HG03060 (cell line): ENCODE results near the gene POU2AF1.
A peak's percentile ranks its signal among the peaks of the same experiment; 100 is the strongest.

Source experiments
- ATAC-seq: cut with Tn5 transposase; IDR thresholded peaks from one replicate; pipeline ENCODE4 v1.9.1; 2021; ENCODE audit warnings: low read depth, moderate number of reproducible peaks; ENCODE audit not compliant: unreplicated experiment

POU2AF1 gene

GRCh38 chr11:111378861-111379601, at the start of gene POU2AF1:
Gene POU2AF1 (minus strand): TSS chr11:111379275. CDS start chr11:111379177, 98 bp downstream.
- ATAC-seq: peak; percentile 33

- no peak for ATAC-seq
Observed at GRCh38 chr11:111428113-111428876, 49.2 kb upstream of the POU2AF1 start.

GRCh38 chr11:111427471-111427912, 48.4 kb upstream of the POU2AF1 start:
- ATAC-seq: no peak

GRCh38 chr11:111426617-111427016, 47.5 kb upstream of the POU2AF1 start:
- no peak for ATAC-seq

GRCh38 chr11:111423250-111423615, 44.2 kb upstream of the POU2AF1 start:
- ATAC-seq: no peak

GRCh38 chr11:111422494-111423249, 43.6 kb upstream of the POU2AF1 start:
- ATAC-seq: peak; percentile 53

GRCh38 chr11:111421251-111421650, 42.2 kb upstream of the POU2AF1 start:
- ATAC-seq: no peak

- no peak for ATAC-seq
Observed at GRCh38 chr11:111419641-111420327, 40.7 kb upstream of the POU2AF1 start.

- ATAC-seq: no peak
Observed at GRCh38 chr11:111419181-111419580, 40.1 kb upstream of the POU2AF1 start.

GRCh38 chr11:111418436-111418787, 39.3 kb upstream of the POU2AF1 start:
- ATAC-seq: no peak

GRCh38 chr11:111417766-111418435, 38.8 kb upstream of the POU2AF1 start:
- ATAC-seq: no peak

GRCh38 chr11:111417011-111417765, 38.1 kb upstream of the POU2AF1 start:
- peak; percentile 56 for ATAC-seq

GRCh38 chr11:111416231-111416960, 37.3 kb upstream of the POU2AF1 start:
- ATAC-seq: no peak

- ATAC-seq: no peak
Observed at GRCh38 chr11:111414936-111415335, 35.9 kb upstream of the POU2AF1 start.

GRCh38 chr11:111414267-111414931, 35.3 kb upstream of the POU2AF1 start:
- no peak for ATAC-seq

- no peak for ATAC-seq
Observed at GRCh38 chr11:111413849-111414248, 34.8 kb upstream of the POU2AF1 start.

GRCh38 chr11:111412293-111412692, 33.2 kb upstream of the POU2AF1 start:
- no peak for ATAC-seq

GRCh38 chr11:111411456-111411855, 32.4 kb upstream of the POU2AF1 start:
- no peak for ATAC-seq
